ENCODE results near the gene FBXW5. TPM values are rescaled to one million over a fixed set of nuclear protein-coding genes. Genes with fewer than 3 reads are reported as not detected.

Gene FBXW5
- total and polyA plus RNA-seq, 2 donors (not counting 3 experiments of a cell fraction or from before 2014, with no cell fraction given): 97.3 to 151 TPM

DNA sequence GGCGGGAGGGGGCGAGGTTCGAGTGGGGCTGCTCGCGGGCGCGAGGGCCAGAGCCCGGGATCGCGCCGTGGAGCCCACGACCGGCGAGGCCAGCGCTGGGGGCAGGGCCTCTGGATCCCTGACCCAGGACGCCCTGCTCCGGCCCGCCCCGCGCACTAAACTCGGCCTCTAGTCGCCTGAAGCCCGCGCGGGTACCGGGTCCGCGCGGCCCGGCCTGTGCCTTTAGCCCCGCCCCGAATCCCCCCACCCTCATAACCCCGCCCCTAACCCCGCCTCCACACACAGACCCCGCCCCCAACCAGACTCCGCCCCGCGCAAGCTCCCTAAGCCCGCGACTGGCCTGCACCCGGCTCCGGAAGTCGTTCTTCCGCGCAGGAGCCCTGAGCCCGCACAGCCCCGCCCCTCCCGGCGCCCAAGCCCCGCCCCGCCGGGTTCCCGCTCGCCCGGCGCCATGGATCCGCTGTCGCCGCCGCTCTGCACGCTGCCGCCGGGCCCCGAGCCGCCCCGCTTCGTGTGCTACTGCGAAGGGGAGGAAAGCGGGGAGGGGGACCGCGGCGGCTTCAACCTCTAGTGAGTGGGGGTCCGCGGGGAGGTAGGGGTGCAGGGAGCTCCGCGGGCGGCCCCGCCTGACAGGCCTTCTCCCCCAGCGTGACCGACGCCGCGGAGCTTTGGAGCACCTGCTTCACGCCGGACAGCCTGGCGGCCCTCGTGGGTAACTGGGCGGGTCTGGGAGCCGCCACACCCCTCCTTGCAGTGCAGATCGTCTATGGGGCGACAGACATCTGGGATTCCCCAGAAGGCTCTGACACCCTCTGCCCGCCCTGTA lies 47.7 kb upstream of the FBXW5 start, which contains the start of gene PAXX:
TSS of gene PAXX (plus strand) at position 430 of the 826 bp plus-strand sequence. CDS start at position 452, 22 bp downstream.
- dilution Hi-C loops (cut with MboI; ENCODE audit: extremely low pct_ligation_motif_present, low sequenced_read_pairs): no loop called here
- peaks cover 18% of the 10 kb centered on the region for H3K4me1 ChIP-seq (ENCODE audit: control insufficient read depth, extremely low read depth, insufficient read depth, low read length)
- no peaks in the 10 kb centered on the region for H3K9me3 ChIP-seq (replicated peaks; ENCODE audit: control insufficient read depth, insufficient read depth, low read length)
- peak within 1 kb of the TSS; percentile 30 for H3K9ac ChIP-seq (replicated peaks; ENCODE audit: extremely low read depth, insufficient read depth, low read length)
- no peak for TF ChIP-seq CTCF (IDR thresholded peaks at IDR 0.05; ENCODE audit: extremely low read depth in 1 of 2, insufficient read depth in 1 of 2, low read depth in 1 of 2, low read length in 2 of 2)
- TF ChIP-seq MYC (IDR thresholded peaks at IDR 0.05; ENCODE audit: low read depth, low read length): no peak
- peak; percentile 68 for TF ChIP-seq POLR2AphosphoS5 (IDR thresholded peaks at IDR 0.05; ENCODE audit: insufficient read depth, low read depth, low read length)
- H3K27ac ChIP-seq (ENCODE audit: insufficient read depth, low read depth, low read length): peak within 1 kb of the TSS; percentile 25
- BruUV-seq (replicated peaks): TSS peak; percentile 70
- ChIA-PET POLR2A (interaction anchor here (0.6 to 1.0 kb wide), 4 partner anchors 14 to 624 kb away, joined by 3 to 8 read pairs (median 3); no protein-coding TSS in a partner anchor), CTCF (interaction anchor here (0.9 to 1.8 kb wide), 10 partner anchors 10 to 150 kb away, joined by 3 to 6 read pairs (median 4); partner anchors contain the start of genes AJM1, FBXW5, FUT7 and LCNL1)
- peak; percentile 73 for FAIRE-seq
- no peaks in the 10 kb centered on the region for H4K20me1 ChIP-seq (replicated peaks; ENCODE audit: control insufficient read depth, extremely low read depth, insufficient read depth, low read length)
- H2AFZ ChIP-seq (ENCODE audit: low read depth, low read length): peak within 1 kb of the TSS; percentile 52
- intact Hi-C loops (cut with micrococcal nuclease): loop anchor here (1.0 to 5.0 kb wide), 2 partner anchors 14 to 45 kb away; partner anchors contain the start of gene C8G
- no peaks in the 10 kb centered on the region for H3K9me1 ChIP-seq (replicated peaks; ENCODE audit: control insufficient read depth, extremely low read depth, insufficient read depth, low read length)
- DNase-seq (ENCODE audit: low read depth, low spot score): peak; percentile 80
- H3K36me3 ChIP-seq (ENCODE audit: control insufficient read depth in 2 of 2, extremely low read depth in 1 of 2, insufficient read depth in 2 of 2, low read length in 2 of 2): no peaks in the 10 kb centered on the region
- peak within 1 kb of the TSS; percentile 47 to 56 (median 54) for H3K4me3 ChIP-seq (replicated peaks in 1 of 3; ENCODE audit: insufficient read depth in 1 of 3, low read depth in 1 of 3, low read length in 3 of 3)
- peak within 1 kb of the TSS; percentile 86 for H3K4me2 ChIP-seq (ENCODE audit: insufficient read depth, low read length)
- H3K27me3 ChIP-seq (ENCODE audit: control insufficient read depth in 2 of 2, insufficient read depth in 2 of 2, low read length in 2 of 2): no peaks in the 10 kb centered on the region
- peaks cover 9% of the 10 kb centered on the region for H3K79me2 ChIP-seq (ENCODE audit: control insufficient read depth, insufficient read depth, low read length)

Data from endothelial cell of umbilical vein (primary cell).